ENCODE measurements around the gene KIF26B.
A peak's percentile ranks its signal among the peaks of the same experiment; 100 is the strongest.

Gene KIF26B

DNA sequence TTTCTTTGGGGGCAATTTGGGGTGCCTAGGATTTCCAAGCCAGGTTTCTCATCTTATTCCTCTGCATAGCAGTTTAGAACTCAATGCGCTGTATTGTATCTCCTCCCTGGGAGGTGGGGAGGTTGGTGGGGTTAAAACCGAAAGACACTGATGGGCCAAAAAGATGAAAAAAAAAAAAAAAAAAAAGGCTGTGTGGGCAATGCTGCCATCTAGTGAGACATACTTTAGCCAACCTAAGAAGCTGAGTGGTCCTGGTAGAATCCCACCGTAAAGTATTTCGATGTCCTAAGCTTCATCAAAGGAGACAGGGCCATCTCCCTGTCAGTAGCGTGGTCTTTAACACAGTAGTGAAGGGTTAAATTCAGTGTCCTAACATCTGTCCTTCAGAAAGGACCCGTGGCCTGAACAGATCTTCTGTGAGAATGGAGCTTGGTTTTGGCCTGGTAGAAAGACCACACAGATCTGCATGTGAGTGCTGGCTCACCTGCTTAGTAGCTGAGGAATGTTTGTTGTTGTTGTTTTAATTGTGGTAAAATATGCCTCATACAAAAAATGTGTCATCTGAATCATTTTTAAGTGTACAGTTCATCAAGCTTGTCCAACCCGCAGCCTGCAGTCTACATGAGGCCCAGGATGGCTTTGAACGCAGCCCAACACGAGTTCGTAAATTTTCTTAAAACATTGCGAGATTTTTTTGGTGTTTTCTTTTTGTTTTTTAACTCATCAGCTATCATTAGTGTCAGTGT, 226.2 kb downstream of the KIF26B start:
- no peak for DNase-seq (ENCODE audit: low read depth)
- no peak overlapping the region for H3K4me3 ChIP-seq (ENCODE audit: low read depth, low read length)
- TF ChIP-seq, protein P1, sequence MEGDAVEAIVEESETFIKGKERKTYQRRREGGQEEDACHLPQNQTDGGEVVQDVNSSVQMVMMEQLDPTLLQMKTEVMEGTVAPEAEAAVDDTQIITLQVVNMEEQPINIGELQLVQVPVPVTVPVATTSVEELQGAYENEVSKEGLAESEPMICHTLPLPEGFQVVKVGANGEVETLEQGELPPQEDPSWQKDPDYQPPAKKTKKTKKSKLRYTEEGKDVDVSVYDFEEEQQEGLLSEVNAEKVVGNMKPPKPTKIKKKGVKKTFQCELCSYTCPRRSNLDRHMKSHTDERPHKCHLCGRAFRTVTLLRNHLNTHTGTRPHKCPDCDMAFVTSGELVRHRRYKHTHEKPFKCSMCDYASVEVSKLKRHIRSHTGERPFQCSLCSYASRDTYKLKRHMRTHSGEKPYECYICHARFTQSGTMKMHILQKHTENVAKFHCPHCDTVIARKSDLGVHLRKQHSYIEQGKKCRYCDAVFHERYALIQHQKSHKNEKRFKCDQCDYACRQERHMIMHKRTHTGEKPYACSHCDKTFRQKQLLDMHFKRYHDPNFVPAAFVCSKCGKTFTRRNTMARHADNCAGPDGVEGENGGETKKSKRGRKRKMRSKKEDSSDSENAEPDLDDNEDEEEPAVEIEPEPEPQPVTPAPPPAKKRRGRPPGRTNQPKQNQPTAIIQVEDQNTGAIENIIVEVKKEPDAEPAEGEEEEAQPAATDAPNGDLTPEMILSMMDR (conservative IDR thresholded peaks at IDR 0.05; ENCODE audit: low read depth, low read length), result peak; percentile 58

DNA sequence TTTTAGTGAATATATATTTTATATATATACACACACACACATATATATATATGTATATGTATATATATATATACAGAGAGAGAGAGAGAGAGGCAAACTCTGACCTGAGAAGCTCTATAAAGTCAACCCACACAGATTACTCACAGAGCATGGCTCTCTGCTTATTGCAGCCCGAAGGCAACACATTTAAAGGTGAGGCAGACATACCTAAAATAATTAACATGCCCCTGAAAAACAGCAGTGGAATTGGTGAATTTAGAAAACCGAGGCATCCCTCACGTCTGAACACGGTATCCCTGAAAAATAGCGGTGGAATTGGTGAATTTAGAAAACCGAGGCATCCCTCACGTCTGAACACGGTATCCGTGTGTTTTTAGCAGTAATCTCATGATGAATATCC, 228.2 kb downstream of the KIF26B start:
- TF ChIP-seq, protein P1 (conservative IDR thresholded peaks at IDR 0.05; ENCODE audit: low read depth, low read length), result no peak
- DNase-seq (ENCODE audit: low read depth), result no peak
- no peak overlapping the region for H3K4me3 ChIP-seq (ENCODE audit: low read depth, low read length)

DNA sequence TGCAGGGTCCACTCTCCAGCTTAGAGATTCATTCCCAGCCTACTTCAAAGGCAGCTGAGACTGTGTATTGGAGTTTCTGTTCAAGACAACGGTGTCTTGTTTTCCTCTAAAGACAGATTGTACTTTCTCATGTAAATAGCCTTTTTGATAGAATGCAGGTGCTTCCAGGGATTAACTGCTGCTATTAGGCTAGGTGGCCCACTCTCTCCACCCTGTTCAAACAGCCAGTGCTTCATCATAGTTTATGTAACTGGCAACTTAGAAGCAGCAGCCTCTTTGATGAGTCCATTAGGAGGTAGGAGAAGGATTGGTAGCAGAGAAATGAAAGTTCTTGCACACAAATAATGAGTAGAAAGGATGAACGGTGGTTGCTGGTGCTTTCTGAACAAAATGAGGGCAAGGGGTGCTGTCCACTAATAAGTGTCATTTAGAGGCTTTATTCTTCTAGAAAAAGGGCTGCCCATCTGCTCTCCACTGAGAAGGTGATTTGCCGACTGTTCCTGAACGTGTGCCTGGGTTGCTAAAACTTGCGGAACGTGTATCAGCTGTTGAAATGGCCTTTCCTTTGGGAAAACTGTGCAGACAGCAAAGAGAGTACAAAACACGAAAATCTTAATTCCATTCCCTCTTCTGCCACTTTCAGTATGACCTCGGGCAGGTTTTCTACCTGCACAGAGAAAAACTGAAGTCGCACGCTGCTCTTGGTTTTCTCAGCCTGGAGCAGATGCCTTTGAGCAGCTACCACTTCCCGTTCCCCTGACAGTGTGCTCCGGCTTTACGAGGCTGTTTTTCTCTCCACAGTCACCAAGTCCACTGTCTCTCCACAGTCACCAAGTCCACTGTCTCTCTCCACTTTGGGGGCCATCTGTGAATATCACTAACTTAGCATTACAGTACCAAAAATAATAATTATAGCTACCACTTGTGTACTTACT, 228.9 kb downstream of the KIF26B start:
- TF ChIP-seq, protein P1 (conservative IDR thresholded peaks at IDR 0.05; ENCODE audit: low read depth, low read length), result no peak
- no peak for DNase-seq (ENCODE audit: low read depth)
- no peak overlapping the region for H3K4me3 ChIP-seq (ENCODE audit: low read depth, low read length)

DNA sequence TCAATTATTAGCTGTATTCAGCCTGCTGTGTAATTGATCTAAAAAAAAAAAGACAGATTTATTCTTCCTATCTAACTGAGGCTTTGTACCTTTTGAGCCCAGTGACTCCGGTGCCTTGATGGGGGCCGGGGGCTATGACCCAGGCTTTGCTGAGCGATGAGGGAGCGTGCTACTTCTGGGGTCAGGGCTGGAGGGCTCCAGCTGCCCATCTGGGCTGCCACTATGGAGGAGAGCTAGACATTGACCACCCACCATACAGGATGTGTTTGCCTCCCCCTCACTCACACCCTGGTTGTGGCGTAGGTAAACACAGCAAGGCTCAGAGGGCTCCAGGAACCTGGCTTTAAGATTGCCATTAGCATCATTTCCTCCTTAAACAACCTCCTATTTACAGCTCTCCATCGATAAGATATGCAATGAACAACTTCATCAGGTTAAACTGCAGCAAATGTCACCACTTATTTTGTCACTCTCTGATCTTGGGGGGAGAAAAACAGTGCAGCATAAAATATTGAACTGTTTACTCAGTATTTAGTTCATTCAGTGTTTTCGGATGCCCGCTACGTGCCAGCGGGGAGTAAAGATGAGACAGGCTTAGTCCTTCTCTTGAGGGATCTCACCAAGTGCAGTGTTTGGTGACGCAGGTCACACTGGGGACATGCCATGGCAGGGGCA, 231.6 kb downstream of the KIF26B start:
- DNase-seq (ENCODE audit: low read depth), result no peak
- H3K4me3 ChIP-seq (ENCODE audit: low read depth, low read length), result no peak overlapping the region
- TF ChIP-seq, protein P1 (conservative IDR thresholded peaks at IDR 0.05; ENCODE audit: low read depth, low read length), result no peak

DNA sequence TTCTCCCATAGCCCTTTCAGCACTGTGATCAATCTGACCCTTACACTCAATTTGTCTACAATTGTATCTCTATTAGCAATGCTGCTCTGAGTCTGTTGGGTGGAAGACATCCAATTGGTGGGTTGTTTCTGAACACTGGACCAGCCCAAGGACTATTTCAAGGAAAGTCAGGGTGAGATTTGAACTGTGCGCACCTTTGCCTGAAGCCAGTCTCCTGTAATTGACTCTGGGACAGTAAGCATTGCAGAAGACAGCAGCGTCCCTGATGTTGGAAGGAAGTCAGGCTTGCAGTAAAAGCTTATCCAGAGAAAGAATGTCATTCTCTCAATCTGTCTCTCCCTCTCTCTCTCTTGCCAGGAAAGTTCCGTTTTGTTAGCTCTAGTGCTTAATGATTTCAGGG, 233.9 kb downstream of the KIF26B start:
- TF ChIP-seq, protein P1 (conservative IDR thresholded peaks at IDR 0.05; ENCODE audit: low read depth, low read length), result no peak
- H3K4me3 ChIP-seq (ENCODE audit: low read depth, low read length), result no peak overlapping the region
- no peak for DNase-seq (ENCODE audit: low read depth)

DNA sequence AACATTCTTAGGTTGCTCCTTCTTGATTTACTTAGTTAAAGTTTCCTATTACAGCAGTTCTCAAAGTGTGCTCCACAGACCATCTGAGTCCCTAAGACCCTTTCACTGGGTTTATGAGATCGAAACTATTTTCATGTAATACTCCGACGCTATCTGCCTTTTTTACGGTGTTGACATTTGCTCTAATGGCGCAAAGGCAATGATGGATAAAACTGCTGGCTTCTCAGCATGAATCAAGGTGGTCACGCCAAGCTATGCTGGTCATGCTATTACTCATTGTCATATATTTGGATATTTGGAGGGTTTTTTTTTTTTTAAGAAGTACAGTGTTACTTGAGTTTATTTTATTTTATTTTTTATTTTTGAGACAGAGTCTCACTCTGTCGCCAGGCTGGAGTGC, 235.1 kb downstream of the KIF26B start:
- TF ChIP-seq, protein P1 (conservative IDR thresholded peaks at IDR 0.05; ENCODE audit: low read depth, low read length), result no peak
- no peak overlapping the region for H3K4me3 ChIP-seq (ENCODE audit: low read depth, low read length)
- DNase-seq (ENCODE audit: low read depth), result no peak
